Tibial nerve (tissue), 4 donors: ENCODE measurements around the gene BMPR1B.

Experiments
- EP300 ChIP-seq, 2 donors: sonication (generic); formaldehyde crosslinking; IDR thresholded peaks; one replicate each; pipeline ENCODE4 v1.6.1; 2017; ENCODE audit warnings: antibody characterized with exemption in 2 of 2, mild to moderate bottlenecking in 1 of 2
- POLR2A ChIP-seq, 2 donors: fragments of 450-650 bp; IDR thresholded peaks; one replicate each; pipeline ENCODE4 v1.6.1; 2017; ENCODE audit warnings: antibody characterized with exemption in 2 of 2, mild to moderate bottlenecking in 2 of 2, moderate library complexity in 2 of 2
- TF ChIP-seq, protein P1 (sequence below), 5 experiments: fragments of 200-600 bp in 3 of 5; fragments of 450-650 bp in 2 of 5; sonication (generic) in 3 of 5; IDR thresholded peaks; one replicate each; pipeline ENCODE4 v1.5.1; 2016 to 2019; ENCODE audit warnings: antibody characterized with exemption in 5 of 5, mild to moderate bottlenecking in 3 of 5, moderate library complexity in 2 of 5

DNA sequence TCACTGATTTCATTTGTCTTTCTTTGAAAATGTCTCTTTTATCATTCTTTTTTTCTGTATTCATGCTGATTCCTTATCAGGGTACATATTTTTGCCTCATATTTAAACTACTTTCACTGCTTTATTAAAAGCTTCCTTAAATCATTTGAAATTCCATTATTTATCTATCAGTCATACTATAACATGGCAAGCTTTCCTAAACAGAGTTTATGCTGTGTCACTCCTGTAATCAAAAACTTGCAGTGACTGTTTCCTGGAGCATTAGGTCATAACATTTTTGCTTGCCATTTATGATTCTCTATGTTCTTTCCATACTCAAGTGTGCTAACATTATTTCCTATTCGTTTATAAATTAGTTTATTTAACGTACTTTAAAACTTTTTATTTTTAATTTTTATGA, 203.7 kb downstream of the BMPR1B start:
- TF ChIP-seq, protein P1, sequence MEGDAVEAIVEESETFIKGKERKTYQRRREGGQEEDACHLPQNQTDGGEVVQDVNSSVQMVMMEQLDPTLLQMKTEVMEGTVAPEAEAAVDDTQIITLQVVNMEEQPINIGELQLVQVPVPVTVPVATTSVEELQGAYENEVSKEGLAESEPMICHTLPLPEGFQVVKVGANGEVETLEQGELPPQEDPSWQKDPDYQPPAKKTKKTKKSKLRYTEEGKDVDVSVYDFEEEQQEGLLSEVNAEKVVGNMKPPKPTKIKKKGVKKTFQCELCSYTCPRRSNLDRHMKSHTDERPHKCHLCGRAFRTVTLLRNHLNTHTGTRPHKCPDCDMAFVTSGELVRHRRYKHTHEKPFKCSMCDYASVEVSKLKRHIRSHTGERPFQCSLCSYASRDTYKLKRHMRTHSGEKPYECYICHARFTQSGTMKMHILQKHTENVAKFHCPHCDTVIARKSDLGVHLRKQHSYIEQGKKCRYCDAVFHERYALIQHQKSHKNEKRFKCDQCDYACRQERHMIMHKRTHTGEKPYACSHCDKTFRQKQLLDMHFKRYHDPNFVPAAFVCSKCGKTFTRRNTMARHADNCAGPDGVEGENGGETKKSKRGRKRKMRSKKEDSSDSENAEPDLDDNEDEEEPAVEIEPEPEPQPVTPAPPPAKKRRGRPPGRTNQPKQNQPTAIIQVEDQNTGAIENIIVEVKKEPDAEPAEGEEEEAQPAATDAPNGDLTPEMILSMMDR (IDR thresholded peaks at IDR 0.05) = no peak
- TF ChIP-seq POLR2A (IDR thresholded peaks at IDR 0.05) (no peak), EP300 (IDR thresholded peaks at IDR 0.05) (no peak)
